CD14-positive monocyte (primary cell): ENCODE measurements around the gene NR2C2. TPM values are rescaled to one million over a fixed set of nuclear protein-coding genes. Genes with fewer than 3 reads are reported as not detected.
A peak's percentile ranks its signal among the peaks of the same experiment; 100 is the strongest.

Experiments
- DNase-seq, 3 donors: peaks; one replicate each; pipeline ENCODE4 v3.0.0-alpha.2; 2011 to 2022
- H2AFZ ChIP-seq: 2 replicates; pipeline ENCODE4 v1.6.0; 2012; ENCODE audit warnings: mild to moderate bottlenecking, low read depth, low read length, inconsistent platforms; ENCODE audit not compliant: insufficient read depth, poor library complexity, severe bottlenecking
- H3K27ac ChIP-seq, 2 donors: 1 replicate in 1 of 2; 2 replicates in 1 of 2; pipeline ENCODE4 v1.5.1; 2012 to 2013; ENCODE audit warnings: low read length in 2 of 2, control low read depth in 1 of 2, inconsistent platforms in 1 of 2, low read depth in 1 of 2, mild to moderate bottlenecking in 1 of 2
- H3K27me3 ChIP-seq, 2 donors: one replicate each; pipeline versions ENCODE4 v1.6.0 to v1.6.1; 2011 to 2013; ENCODE audit warnings: low read length in 2 of 2; ENCODE audit not compliant: control insufficient read depth in 2 of 2, insufficient read depth in 2 of 2
- H3K36me3 ChIP-seq, 2 donors: replicated peaks in 1 of 2; 1 replicate in 1 of 2; 2 replicates in 1 of 2; pipeline versions ENCODE4 v1.5.1 to v1.6.1; 2012 to 2013; ENCODE audit warnings: low read length in 2 of 2, control low read depth in 1 of 2, inconsistent platforms in 1 of 2, mild to moderate bottlenecking in 1 of 2; ENCODE audit not compliant: insufficient read depth in 2 of 2, control insufficient read depth in 1 of 2
- H3K4me1 ChIP-seq, 2 donors: 1 replicate in 1 of 2; 2 replicates in 1 of 2; pipeline versions ENCODE4 v1.5.1 to v1.6.1; 2012 to 2013; ENCODE audit warnings: low read length in 2 of 2, control low read depth in 1 of 2, inconsistent platforms in 1 of 2, mild to moderate bottlenecking in 1 of 2, moderate library complexity in 1 of 2; ENCODE audit not compliant: insufficient read depth in 2 of 2, control insufficient read depth in 1 of 2
- H3K4me2 ChIP-seq: replicated peaks from 2 replicates; pipeline ENCODE3; 2012; ENCODE audit warnings: low read length, moderate library complexity, mild to moderate bottlenecking; ENCODE audit not compliant: poor library complexity, severe bottlenecking; ENCODE audit errors: extremely low read depth
- H3K4me3 ChIP-seq, 3 experiments: fragments of 200-600 bp in 1 of 3; sonication (generic) in 1 of 3; replicated peaks in 1 of 3; 1 replicate in 2 of 3; 2 replicates in 1 of 3; pipeline ENCODE4 v1.5.1; 2011 to 2013; ENCODE audit warnings: low read length in 3 of 3, mild to moderate bottlenecking in 3 of 3, control low read depth in 2 of 3, low read depth in 2 of 3, inconsistent platforms in 1 of 3, moderate library complexity in 1 of 3
- H3K79me2 ChIP-seq: 2 replicates; pipeline ENCODE4 v1.6.0; 2012; ENCODE audit warnings: mild to moderate bottlenecking, control low read depth, inconsistent platforms, low read length, moderate library complexity; ENCODE audit not compliant: insufficient read depth
- H3K9ac ChIP-seq: 2 replicates; pipeline ENCODE4 v1.6.0; 2017; ENCODE audit warnings: low read length, mild to moderate bottlenecking; ENCODE audit not compliant: insufficient read depth, poor library complexity, severe bottlenecking
- H3K9me3 ChIP-seq, 2 donors: replicated peaks in 1 of 2; 1 replicate in 1 of 2; 2 replicates in 1 of 2; pipeline versions ENCODE4 v1.5.1 to v1.6.1; 2012 to 2013; ENCODE audit warnings: low read length in 2 of 2, control low read depth in 1 of 2; ENCODE audit not compliant: control insufficient read depth in 1 of 2, insufficient read depth in 1 of 2
- H4K20me1 ChIP-seq: 2 replicates; pipeline ENCODE4 v1.6.0; 2012; ENCODE audit warnings: mild to moderate bottlenecking, low read length, control low read depth, moderate library complexity; ENCODE audit not compliant: insufficient read depth
- H3K27ac Mint-ChIP-seq, 7 donors: one replicate each; pipeline ENCODE4 v1.8.0; 2020; ENCODE audit warnings: mild to moderate bottlenecking in 7 of 7, mixed read lengths in 7 of 7, moderate library complexity in 6 of 7, inconsistent platforms in 2 of 7
- H3K27me3 Mint-ChIP-seq, 3 donors: one replicate each; pipeline ENCODE4 v1.8.0; 2021 to 2022; ENCODE audit warnings: low read depth in 3 of 3, mild to moderate bottlenecking in 3 of 3, mixed read lengths in 3 of 3, moderate library complexity in 3 of 3, inconsistent platforms in 1 of 3
- H3K36me3 Mint-ChIP-seq, 2 donors: one replicate each; pipeline ENCODE4 v1.8.0; 2020; ENCODE audit warnings: mixed read lengths in 2 of 2, inconsistent platforms in 1 of 2, mild to moderate bottlenecking in 1 of 2
- H3K4me1 Mint-ChIP-seq: one replicate; pipeline ENCODE4 v1.8.0; 2020; ENCODE audit warnings: mild to moderate bottlenecking, mixed read lengths
- H3K4me3 Mint-ChIP-seq, 2 donors: one replicate each; pipeline ENCODE4 v1.8.0; 2020; ENCODE audit warnings: mild to moderate bottlenecking in 2 of 2, mixed read lengths in 2 of 2, moderate library complexity in 1 of 2
- H3K9me3 Mint-ChIP-seq, 7 donors: one replicate each; pipeline ENCODE4 v1.8.0; 2020 to 2022; ENCODE audit warnings: mixed read lengths in 7 of 7, mild to moderate bottlenecking in 6 of 7, moderate library complexity in 6 of 7, inconsistent platforms in 2 of 7
- CTCF ChIP-seq: fragments of 200-600 bp; IDR thresholded peaks from one replicate; pipeline ENCODE4 v1.8.0; 2022; ENCODE audit warnings: antibody characterized with exemption, mild to moderate bottlenecking
- WGBS: methylation state at CpG from one replicate; pipeline ENCODE4 v1.1.5; 2013; ENCODE audit warnings: missing lambda C conversion rate; ENCODE audit not compliant: insufficient coverage; 5-methylcytosine and 5-hydroxymethylcytosine counted together
- intact Hi-C, 2 donors: fragments of 100-400 bp; cut with micrococcal nuclease; formaldehyde crosslinking; loops; one replicate each; pipeline versions ENCODE4 v1.15.0 to v1.15.1; 2023
- polyA plus RNA-seq, 3 donors: library from polyadenylated mRNA; depleted of rRNA in 1 of 3; unstranded in 2 of 3; stranded (reverse) in 1 of 3; fragments of 300-500 nt in 2 of 3; fragments of >200 nt in 1 of 3; fragmentation: Illumina TruSeq in 2 of 3; gene quantifications; 1 replicate in 2 of 3; 2 replicates in 1 of 3; pipeline ENCODE4 v1.2.3, GENCODE V29; 2012 to 2021

NR2C2 gene
- polyA plus RNA-seq, 3 donors: 3.4 to 24.9 (median 3.8) TPM

- H3K27me3 ChIP-seq: no peaks in the 10 kb centered on the region
- H3K27ac ChIP-seq: peak overlapping the region; percentile 98 to 99
- intact Hi-C loops: loop anchor here (2.0 to 10.0 kb wide), 7 partner anchors 117 to 771 kb away; partner anchors contain the start of genes CCDC174 (in 2 of the 2), BTD (in 1 of the 2), HACL1 (in 1 of the 2) and LSM3 (in 1 of the 2)
Observed at GRCh38 chr3:14947886-14948608, 664 bp downstream of the NR2C2 start.

More at GRCh38 chr3:14947886-14948608, 664 bp downstream of the NR2C2 start:
- peaks cover 87% of the 10 kb centered on the region for H3K79me2 ChIP-seq
- H3K36me3 ChIP-seq: peaks cover 19 to 32% of the 10 kb centered on the region in 2 donors
- H4K20me1 ChIP-seq: peaks cover 45% of the 10 kb centered on the region
- Mint-ChIP-seq H3K27me3 (no peaks in the 10 kb centered on the region), H3K4me3 (peak overlapping the region; percentile 92 to 98), H3K4me1 (peaks cover 30% of the 10 kb centered on the region), H3K9me3 (no peaks in the 10 kb centered on the region), H3K36me3 (peaks cover 26 to 34% of the 10 kb centered on the region in 2 donors), H3K27ac (peak overlapping the region; percentile 98 to 100 (median 100))
- no peak for TF ChIP-seq CTCF
- peak overlapping the region; percentile 83 for H2AFZ ChIP-seq
- H3K4me3 ChIP-seq: peak overlapping the region; percentile 81 to 91 (median 90)
- DNase-seq: peak; percentile 94 to 97 (median 96)
- H3K9ac ChIP-seq: peak overlapping the region; percentile 95
- H3K9me3 ChIP-seq: no peaks in the 10 kb centered on the region
- WGBS: under 1% methylated on average over 29 of the region's 79 CpGs
- peak overlapping the region; percentile 71 for H3K4me2 ChIP-seq
- peaks cover 22 to 29% of the 10 kb centered on the region in 2 donors for H3K4me1 ChIP-seq
